ENCODE data around the gene GDPGP1. TPM values are rescaled to one million over a fixed set of nuclear protein-coding genes. Genes with fewer than 3 reads are reported as not detected.

GDPGP1 gene
- total RNA-seq = 7.9 and 8.1 TPM in 2 replicates

GRCh38 chr15:90234096-90234988, at the start of gene GDPGP1:
GDPGP1 (plus strand) TSS chr15:90234209; CDS start chr15:90240909, 6,700 bp downstream.

GRCh38 chr15:90201130-90201943, 32.7 kb upstream of the GDPGP1 start, which contains the start of gene SEMA4B:
SEMA4B (plus strand) TSS chr15:90201330; CDS start chr15:90201579, 249 bp downstream.

GRCh38 chr15:90233387-90234095, 468 bp upstream of the GDPGP1 start, which contains the start of gene CIB1:
CIB1 (minus strand) TSS chr15:90233941; CDS start chr15:90233885, 56 bp downstream.

GRCh38 chr15:90249203-90249863, 15.3 kb downstream of the GDPGP1 start, which contains the start of gene TTLL13:
TTLL13 (plus strand) TSS chr15:90249556; CDS start chr15:90250631, 1,075 bp downstream.

GRCh38 chr15:90265271-90266060, 31.5 kb downstream of the GDPGP1 start, which contains the start of gene NGRN:
NGRN (plus strand) TSS chr15:90265672; CDS start chr15:90265713, 41 bp downstream.

Other genes starting within 250 kb of the GDPGP1 start
- gene ZNF710, start 232.9 kb upstream of the GDPGP1 start, total RNA-seq = 12.5 and 14.0 TPM in 2 replicates
- 129 and 142 TPM in 2 replicates for gene IDH2, start 131.7 kb upstream of the GDPGP1 start, total RNA-seq
- 47.7 and 135 TPM in 2 replicates for gene SEMA4B, start 32.9 kb upstream of the GDPGP1 start, total RNA-seq
- 55.8 and 67.1 TPM in 2 replicates for gene CIB1, start 268 bp upstream of the GDPGP1 start, total RNA-seq
- gene TTLL13, start 15.3 kb downstream of the GDPGP1 start, total RNA-seq = under 0.01 TPM in 1 of 2 replicates, not detected in the other
- gene NGRN, start 31.5 kb downstream of the GDPGP1 start, total RNA-seq = 69.2 and 71.2 TPM in 2 replicates
- gene ZNF774, start 118.1 kb downstream of the GDPGP1 start, total RNA-seq = 0.33 and 1.5 TPM in 2 replicates
- 134 and 146 TPM in 2 replicates for gene IQGAP1, start 154.0 kb downstream of the GDPGP1 start, total RNA-seq